NCI-H510A (cell line): ENCODE results near the gene ATP10D.
A peak's percentile ranks its signal among the peaks of the same experiment; 100 is the strongest.
"Not testable (repeated sequence)": the region's sequence is repeated elsewhere in the genome, so short reads cannot be mapped to it uniquely, and the experiment has no call there.

Experiments
- DNase-seq: peaks from one replicate; lab custom pipeline; 2025; lab: John Stamatoyannopoulos, UW

ATP10D gene

DNA sequence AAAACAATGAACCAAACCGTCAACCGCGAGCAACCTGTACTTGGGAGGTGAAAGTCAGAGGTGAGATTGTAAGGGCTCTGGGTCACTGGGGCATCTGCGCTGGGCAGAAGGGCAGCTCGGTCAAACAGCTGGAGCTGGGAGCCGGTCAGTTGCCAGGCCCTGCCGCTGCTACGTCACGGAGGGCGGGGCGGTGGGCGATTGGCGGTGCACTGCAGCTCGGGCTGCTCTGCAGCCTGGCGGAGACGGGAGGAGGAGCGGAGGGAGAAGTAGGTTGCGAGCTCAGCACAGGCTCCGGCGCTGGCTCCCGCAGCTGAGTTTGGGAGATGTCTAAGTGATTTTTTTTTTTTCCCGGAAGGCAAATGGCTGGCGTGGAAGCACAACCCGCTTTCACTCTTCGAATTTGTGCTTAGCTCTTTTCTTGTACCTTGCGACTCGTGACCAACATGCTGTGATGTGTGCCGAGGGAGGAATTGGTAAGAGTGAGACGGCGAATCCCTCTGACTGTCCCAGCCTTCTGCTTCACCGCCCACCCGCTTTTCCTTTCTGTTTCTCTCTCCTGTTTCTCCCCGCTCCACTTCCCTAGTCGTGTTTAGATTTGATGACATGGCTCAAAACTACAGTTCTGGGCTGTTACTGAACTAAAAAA lies at the start of gene ATP10D:
Gene ATP10D (plus strand): TSS at position 229 of the 646 bp plus-strand sequence. CDS start 27,266 bp downstream, outside the sequence.
- DNase-seq, result peak; percentile 47

DNA sequence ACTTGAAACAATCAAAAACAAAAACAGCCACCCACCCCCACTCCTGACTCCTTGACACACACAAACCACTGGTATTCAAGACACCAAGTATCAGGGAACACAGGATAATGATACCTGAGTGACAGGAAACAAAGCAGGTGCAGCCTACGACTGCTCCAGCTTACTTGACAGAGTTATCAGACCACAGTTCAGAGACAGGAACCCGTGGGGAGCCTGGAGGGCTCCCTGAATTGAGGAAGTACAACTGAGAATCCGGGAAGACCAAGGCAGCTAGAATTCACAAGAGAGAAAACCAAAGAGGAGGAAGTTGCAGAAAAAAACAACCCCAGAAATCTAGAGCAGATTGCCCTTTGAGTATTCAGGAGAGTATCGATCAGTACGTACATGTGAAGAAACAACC lies 42.1 kb upstream of the ATP10D start:
- DNase-seq, result no peak

DNA sequence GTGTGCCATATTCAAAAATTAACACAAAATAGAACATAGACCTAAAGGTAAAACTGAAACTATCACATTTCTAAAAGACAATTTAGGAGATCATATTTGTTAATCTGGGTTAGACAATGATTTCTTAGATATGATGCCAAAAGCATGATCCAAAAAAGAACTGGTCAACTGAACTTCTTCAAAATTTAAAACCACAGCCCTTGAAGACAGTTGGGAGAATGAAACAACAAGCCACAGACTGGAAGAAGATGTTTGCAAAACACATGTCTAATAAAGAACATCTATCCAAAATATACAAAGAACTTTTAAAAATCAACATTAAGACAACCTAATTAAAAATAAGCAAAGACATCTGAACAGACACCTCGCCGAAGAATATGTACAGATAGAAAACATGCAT lies 41.0 kb upstream of the ATP10D start:
- DNase-seq, result no peak

DNA sequence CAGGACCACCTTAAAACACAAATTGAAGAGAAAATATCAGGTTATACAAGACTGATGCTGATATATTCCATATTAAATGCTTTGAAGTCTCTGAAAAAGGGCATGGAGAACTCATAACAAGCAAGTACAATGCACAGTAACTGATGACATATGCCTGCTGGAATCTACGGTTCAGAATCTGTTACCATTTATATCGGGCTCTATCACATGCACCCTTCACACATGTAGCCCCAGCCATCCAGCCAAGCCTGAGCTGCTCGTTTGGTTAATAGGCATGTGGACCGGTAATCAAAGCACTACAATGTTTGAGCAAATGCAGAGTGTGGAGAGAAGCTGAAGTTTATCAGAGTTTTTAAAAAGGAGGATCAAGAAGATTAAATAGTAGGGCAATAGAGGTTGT lies 33.4 kb upstream of the ATP10D start:
- DNase-seq, result no peak

DNA sequence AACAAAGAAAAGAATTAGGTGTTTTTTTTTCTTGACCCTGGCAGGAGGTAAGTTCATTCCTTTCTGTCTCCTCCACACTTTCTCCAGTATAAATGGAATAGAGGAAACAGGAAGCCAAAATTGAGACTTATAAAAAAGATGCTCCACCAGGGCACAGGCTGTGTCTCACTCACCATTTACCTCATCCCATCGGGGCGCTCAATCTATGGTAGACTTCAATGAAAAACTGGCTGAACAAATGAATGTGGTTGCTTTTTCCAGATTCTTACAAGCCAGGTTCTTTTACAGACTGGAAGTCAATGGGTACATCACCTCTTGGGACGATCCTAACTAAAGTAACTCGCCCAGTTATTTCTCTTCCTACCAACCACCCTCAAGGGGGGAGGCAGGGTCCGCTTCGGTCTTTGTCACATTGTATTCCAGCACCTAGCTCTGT lies 22.3 kb upstream of the ATP10D start:
- no peak for DNase-seq

DNA sequence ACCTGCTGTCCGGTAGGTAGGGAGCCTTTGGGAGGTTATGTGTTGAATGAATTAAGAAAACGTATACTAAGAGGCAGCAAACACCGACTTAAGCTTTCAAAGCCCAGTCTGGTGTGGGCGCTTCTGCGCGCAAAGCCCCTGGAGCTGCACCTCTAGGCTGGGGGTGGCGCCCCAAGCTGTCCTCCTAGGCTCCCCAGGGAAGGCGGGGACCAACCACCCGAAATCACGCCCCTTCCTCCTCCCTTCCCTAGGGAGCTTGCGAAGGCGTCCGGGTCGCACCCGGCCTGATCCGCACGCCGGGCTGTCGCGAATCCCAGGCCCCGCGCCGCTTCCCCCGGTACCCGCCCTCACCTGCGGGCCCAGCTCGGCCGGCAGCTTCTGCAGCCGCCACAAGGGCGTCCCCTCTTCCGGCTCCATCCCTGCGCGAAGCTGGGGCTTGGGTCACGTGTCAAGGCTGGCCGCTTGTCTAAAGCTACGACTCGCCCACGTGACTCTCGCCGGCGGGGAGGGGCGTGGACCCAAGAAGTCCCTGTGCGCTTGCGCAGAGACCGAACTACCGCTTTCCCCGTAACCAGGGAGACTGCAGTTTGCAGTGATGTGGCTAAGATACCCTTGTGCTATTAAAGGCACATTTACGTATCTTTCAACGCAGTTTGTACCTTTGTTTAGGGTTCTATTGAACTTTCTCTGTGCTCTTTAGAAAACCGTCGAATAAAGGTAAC lies 21.7 kb upstream of the ATP10D start, which contains the start of gene COMMD8:
Gene COMMD8 (minus strand): TSS at position 468 of the 722 bp plus-strand sequence. CDS start 51 bp downstream, at position 417.
- peak; percentile 92 for DNase-seq

DNA sequence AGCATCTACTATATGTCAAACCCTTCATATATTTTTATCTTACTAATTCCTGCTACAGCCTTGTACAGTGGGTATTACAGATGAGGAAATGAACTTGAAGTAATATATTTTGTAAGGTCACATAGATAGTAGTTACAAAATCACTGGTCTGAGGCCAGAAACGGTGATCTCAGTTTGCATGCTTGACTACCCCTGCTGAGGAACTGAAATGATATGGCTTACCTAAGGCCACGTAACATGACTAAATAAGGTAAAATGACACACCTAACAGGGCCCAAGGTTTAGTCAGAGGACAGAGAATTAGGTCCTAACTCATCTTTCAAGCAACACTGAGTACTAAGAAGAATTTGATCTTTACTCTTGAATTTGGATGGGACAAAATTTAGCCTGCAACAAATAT lies 20.1 kb upstream of the ATP10D start:
- no peak for DNase-seq

DNA sequence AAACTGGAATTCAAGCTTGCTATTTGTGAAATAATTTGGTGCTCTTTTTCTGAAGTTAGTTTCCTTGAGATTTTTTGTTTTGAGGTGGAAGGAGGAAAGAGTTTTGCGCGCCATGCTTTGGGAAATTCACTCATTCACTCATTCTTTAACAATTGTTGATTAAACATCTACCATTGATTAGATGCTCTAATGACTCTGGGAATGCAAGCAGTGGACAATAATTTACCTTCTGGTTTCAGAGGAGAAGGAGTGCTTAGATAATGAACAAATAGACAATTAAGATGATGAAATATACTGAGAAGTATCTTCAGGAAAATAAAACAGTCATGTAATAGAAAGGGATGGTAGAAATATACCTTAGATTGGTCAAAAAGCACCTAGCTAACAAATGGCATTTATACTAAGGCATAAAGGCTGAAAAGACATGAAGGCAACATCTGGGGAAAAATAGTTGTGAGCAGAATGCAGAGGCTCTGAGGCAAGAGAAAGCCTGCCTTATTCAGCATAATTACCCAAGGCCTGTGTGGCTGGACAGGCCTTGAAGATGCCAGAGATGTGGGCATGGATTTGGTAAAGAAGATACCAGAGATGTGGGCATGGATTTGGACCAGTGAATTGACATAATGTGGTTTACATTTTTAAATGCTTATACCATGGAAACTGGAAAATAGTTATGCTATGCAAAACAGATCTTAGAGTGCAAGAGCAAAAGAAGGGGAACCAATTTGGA lies 18.9 kb upstream of the ATP10D start:
- no peak for DNase-seq

DNA sequence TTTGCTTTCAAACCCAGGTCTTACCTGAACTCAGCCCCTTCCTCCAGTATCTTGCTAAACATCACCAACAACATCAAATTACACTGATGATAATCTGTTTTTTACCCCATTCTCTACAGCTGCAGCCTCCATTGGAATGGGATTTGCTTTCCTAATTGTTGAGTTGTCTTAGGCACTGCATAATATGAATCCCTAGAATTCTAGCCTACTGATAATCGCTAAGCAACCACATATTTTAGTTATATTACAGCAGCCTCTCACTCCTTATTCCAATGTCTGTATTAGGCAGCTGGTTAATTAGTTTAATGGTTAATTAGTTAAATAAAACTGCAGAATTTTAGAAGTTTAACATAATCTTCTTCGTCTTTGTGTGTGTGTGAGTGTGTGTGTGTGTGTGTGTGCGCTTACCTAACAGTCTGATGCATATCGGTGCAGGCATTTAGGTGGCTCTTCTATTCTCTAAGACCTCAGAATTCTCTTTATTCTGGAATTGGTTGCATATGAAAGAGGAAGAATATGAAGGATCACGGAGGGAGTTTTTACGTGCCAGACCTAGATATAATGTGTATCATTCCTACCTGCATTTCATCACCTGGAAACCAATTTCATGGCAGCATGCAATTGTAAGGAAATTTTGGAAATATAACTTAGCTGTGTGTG lies 16.2 kb upstream of the ATP10D start:
- no peak for DNase-seq

DNA sequence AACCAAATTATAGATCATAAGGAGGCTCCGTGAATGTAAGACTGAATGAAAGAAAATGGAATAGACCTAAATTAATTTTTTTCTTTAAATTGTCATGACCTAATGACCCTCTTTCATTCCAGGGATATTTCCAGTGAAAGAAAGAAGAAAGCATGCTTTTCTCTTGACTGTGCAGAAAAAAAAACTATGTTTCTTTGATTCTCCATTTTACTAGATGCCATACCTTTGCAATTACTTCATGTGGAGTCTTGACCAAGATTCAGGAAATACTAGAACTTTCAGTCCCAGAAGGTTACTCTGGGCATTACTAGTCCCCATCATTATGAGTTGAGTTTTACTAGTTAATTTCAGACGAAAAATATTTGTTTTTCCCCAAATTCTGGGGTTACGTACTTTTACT lies 15.1 kb upstream of the ATP10D start:
- no peak for DNase-seq

DNA sequence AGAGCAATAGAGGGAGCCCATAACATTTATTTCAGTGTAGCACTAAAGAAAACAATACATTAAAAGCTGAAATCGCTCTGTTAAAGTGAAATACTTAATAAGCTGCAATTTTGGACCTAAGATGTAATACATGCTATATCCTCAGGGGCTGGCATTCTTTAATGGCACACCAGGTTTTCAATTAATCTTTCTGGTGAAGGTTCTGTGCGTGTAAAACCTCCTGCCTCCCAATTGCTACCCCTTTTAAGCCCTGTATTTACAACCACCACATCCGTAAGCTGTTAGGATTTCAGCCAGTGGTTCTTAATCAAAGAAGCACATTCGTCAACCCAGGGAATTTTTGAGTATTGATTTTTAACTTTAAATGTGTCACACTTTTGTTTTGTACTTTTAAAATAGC lies 14.0 kb upstream of the ATP10D start:
- no peak for DNase-seq

DNA sequence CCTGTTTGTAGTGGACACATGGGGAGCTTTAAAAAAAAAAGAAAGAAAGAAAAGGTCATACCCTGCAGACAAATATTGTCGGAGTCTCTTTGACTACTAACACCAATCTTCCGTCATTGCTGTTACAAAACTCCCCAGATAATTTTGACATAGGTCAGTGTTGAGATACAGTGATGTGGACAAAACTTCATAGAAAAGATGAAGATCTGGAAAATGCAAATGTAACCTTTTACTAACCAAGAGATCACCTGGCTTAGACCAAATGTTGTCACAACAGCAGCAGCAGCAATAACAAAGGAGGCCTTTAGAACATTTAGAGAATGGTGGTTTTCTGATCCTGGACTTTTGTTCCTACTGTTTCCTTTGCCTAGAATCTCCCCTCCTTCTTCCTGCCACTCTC lies 13.5 kb upstream of the ATP10D start:
- DNase-seq, result no peak

DNA sequence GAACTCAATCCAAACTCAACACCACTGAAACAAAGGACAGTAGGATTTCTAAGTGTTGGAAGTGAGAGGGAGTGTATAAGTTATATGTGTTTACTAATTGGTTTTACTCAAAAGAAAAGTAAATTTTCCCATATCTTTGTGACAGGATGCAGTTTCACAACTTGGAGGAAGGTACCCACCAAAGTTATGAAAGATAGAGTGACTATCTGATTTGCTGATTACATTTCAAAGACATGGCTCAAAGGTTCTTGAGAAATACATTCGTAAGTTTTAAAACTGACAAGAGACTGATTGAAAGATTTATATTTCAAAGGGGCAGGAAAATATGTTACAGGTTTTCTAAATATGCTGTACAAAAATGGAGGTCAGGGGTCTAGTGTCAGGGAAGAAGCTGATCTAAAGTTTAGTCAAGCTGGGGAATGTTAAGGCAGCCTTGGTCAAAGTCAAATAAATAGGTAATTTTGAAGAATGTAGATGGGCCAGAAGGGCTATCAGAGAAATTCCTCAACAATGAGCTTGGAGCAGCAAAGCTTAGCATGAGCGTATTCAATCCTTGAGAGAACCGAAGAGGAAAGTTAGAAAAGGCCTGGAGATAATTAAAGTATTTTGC lies 11.8 kb upstream of the ATP10D start:
- no peak for DNase-seq

DNA sequence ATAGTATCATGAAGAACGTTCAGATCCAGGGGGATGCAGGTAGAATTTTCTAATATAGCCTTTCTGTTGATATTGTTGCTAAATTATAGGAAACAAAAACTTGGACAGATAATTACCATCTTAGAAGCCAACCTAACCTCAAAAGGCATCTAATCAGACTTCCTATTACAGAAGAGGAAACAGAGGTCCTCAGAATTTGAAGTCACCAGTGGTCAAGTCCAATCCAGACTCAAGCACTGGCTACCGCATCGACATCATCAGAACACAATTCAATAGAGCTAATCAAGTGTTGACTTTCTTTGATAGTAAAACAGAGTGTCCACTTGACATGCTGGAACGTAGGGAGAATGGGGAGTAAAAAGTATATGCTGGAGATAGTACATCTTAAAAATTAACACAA lies 10.3 kb upstream of the ATP10D start:
- no peak for DNase-seq

DNA sequence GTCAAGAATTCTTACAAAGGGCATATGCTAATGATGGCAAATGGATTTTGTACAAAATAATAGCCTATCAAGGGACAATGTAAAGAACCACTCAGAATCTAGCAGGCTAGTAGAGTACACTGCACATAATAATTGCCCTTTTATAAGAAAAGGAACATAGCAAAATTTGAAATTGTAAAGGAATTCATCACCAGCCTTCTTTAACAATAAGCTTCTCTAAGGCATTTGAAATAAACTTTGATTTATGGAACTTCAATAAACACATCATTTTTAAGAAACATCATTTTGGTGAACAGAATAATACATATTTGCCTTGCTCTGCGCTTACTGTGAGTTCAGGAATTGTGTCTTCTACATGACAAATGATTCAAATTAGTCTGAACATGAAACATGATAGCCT lies 9.7 kb upstream of the ATP10D start:
- no peak for DNase-seq

DNA sequence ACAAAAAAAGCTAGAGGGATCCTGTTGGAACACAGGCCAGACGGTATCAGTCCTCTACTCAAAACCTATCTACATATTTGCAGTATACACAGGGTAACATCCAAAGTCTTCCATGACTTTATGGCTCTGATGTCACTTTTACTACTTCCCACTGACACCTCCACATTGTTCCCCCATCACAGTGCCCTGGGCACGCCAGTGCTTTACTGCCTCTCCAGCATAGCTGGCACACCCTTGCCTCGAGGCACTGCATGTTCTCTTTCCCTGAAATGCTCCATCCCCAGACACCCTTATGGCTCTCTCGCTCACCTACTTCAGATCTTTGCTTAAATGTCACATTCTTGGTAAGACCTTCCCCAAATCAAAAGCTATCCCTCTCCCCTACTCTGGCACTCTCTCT lies 6.3 kb upstream of the ATP10D start:
- DNase-seq, result no peak

DNA sequence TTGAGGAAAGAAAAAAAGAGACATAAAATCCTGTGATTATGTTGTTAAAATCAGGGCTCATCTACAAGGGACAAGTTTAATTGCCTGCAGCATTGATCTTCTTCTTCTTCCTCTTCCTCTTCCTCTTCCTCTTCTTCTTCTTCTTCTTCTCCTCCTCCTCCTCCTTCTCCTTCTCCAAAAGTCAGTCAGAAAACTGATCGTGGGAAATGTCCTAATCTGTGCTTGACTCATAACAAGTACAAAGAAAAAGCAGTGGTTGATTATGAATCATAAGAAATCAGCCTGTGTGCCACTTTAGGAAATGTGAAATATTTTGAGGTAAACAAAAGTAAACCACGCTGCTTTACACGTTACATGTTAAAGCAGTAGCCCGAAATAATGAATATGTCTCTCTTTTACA lies 2.7 kb upstream of the ATP10D start:
- DNase-seq, result no peak

DNA sequence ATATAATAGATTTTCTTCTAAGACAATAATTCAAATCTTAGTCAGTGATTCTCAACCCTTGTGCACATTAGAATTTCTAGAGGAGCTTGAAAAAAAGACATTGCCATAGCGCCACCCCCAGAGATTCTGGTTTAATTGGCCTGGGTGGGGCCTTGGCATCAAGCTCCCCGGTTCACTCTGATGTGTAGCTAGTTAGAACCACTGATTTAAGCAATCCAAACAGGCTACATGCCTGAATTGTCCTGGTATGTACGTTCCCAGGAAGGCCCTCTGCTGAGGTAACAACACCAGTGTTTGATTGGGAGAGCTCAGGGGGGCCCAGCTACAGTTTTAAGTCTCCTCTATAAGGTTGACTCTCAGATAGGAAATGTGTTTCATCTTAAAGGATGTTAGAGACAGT lies 1.3 kb upstream of the ATP10D start:
- no peak for DNase-seq

DNA sequence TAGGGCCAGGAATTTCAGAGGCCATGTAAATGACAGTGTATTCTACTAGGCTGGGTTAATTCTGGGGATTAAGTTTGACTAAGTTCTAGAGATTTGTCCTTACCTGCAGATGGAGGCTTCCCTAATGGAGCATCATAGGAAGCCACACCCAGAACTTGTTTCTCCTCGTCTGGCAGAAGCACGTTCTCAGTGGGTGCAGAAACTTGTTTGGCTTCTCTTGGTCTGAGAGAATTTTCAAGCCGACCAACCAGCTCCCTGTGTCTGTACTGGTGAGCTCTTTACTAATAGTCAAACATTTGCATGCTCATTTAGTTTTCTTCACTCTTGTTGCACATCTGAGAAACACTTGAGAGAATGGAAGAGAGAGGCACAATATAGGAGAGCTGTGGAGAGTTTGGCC lies 907 bp upstream of the ATP10D start:
- no peak for DNase-seq

DNA sequence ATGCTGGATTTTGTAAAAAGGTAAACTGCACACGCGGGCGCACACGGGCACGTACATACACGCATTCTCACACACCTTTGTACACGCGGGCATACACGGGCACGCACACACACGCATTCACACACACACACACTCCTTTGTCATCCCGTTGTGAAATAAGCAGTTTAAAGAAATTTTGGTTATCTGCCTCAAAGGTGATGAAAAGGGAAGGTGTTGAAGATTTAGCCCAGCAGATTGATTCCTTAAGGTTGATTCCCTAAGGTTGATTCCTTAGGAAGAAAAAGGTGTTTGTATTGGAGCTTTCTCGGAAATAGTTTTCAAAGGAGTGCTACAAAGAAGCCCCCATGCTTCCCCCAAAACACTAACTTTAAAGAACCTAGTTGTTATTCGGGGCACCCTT lies 693 bp downstream of the ATP10D start:
- DNase-seq, result no peak

DNA sequence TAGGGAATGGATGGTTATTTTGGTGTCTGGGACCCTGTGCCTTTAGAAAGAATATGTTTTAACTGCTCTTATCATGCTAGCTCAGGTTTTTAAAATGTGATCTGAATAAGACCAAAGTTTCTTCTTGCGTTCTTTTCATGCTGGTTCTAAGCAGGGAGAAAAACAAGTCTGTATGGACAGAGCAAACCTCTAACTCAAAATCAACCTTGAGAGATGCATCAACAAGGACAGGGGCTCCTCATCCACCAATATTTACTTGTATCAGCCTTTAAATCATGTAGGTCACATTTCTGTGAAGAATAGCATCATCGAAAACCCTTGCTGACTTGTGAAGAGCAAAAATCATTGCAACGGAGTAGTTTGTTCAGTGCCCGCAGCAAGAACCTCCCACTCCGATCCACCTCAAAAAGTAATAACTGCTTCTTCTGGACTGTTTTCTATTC lies 1.2 kb downstream of the ATP10D start:
- no peak for DNase-seq

DNA sequence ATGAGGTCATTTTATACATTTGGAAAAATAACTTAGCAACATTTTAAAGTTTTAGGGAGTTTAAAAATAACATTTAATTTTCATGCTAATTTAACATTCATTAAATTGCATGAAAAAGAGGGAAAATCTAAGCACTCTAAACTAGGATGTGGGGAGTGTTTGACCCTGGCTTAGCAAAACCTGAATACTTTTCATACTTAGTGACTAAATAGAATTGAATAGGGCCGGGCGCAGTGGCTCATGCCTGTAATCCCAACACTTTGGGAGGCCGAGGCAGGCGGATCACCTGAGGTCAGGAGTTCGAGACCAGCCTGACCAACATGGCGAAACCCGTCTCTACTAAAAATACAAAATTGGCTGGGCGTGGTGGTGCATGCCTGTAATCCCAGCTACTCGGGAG lies 1.7 kb downstream of the ATP10D start:
- not testable (repeated sequence) for DNase-seq
